ENCODE measurements around the gene CWC27. TPM values are rescaled to one million over a fixed set of nuclear protein-coding genes. Genes with fewer than 3 reads are reported as not detected.

CWC27 gene
- total RNA-seq, 4 donors from 2014 or later, result 8.8 to 38.1 (median 17.6) TPM

GRCh38 chr5:64978546-64978945 is 209.8 kb downstream of the CWC27 start:
- Histone ChIP-seq H3K4me1 (no peaks in the 10 kb centered on the region), H3K4me3 (no peak overlapping the region), H3K9me3 (no peaks in the 10 kb centered on the region), H3K27me3 (no peaks in the 10 kb centered on the region), H3K36me3 (peaks cover 0 to 53% (median 0%) of the 10 kb centered on the region in 3 donors), H3K27ac (no peak overlapping the region)
- TF ChIP-seq CTCF (IDR thresholded peaks at IDR 0.05) (no peak), EP300 (IDR thresholded peaks at IDR 0.05) (no peak), POLR2A (IDR thresholded peaks at IDR 0.05) (no peak)
- WGBS, 2 donors, result 71 to 75% methylated on average over 2 of the region's 2 CpGs
- no peak for DNase-seq (ENCODE audit: low spot score in 2 of 2)

GRCh38 chr5:64979531-64979930 is 210.8 kb downstream of the CWC27 start:
- H3K27me3 ChIP-seq, result no peaks in the 10 kb centered on the region
- TF ChIP-seq POLR2A (IDR thresholded peaks at IDR 0.05), result no peak
- TF ChIP-seq EP300 (IDR thresholded peaks at IDR 0.05), result no peak
- no peak for TF ChIP-seq CTCF (IDR thresholded peaks at IDR 0.05)
- H3K36me3 ChIP-seq, result peaks cover 0 to 52% (median 0%) of the 10 kb centered on the region in 3 donors
- H3K9me3 ChIP-seq, result no peaks in the 10 kb centered on the region
- H3K4me3 ChIP-seq, result no peak overlapping the region
- H3K4me1 ChIP-seq, result no peaks in the 10 kb centered on the region
- no peak for DNase-seq (ENCODE audit: low spot score in 2 of 2)
- H3K27ac ChIP-seq, result no peak overlapping the region
- 60% methylated on average over 3 of the region's 3 CpGs for WGBS, 2 donors

- Histone ChIP-seq H3K9me3 (no peaks in the 10 kb centered on the region), H3K4me1 (no peaks in the 10 kb centered on the region), H3K4me3 (no peak overlapping the region), H3K27ac (no peak overlapping the region), H3K27me3 (no peaks in the 10 kb centered on the region), H3K36me3 (peaks cover 0 to 49% (median 0%) of the 10 kb centered on the region in 3 donors)
- DNase-seq (ENCODE audit: low spot score in 2 of 2), result no peak
- 95 to 98% methylated on average over 2 of the region's 2 CpGs for whole genome bisulfite sequencing, 2 donors
- TF ChIP-seq EP300 (IDR thresholded peaks at IDR 0.05), result no peak
- TF ChIP-seq CTCF (IDR thresholded peaks at IDR 0.05), result no peak
- no peak for TF ChIP-seq POLR2A (IDR thresholded peaks at IDR 0.05)
These were observed 211.4 kb downstream of the CWC27 start for GRCh38 chr5:64980176-64980575.

- 87 to 91% methylated on average over 1 of the region's 1 CpG for WGBS, 2 donors
- Histone ChIP-seq H3K36me3 (peaks cover 0 to 42% (median 0%) of the 10 kb centered on the region in 3 donors), H3K4me1 (no peaks in the 10 kb centered on the region), H3K27me3 (no peaks in the 10 kb centered on the region), H3K9me3 (peaks cover 0 to 9% (median 2%) of the 10 kb centered on the region in 4 donors), H3K27ac (no peak overlapping the region), H3K4me3 (no peak overlapping the region)
- DNase-seq (ENCODE audit: low spot score in 2 of 2), result no peak
- no peak for TF ChIP-seq EP300 (IDR thresholded peaks at IDR 0.05)
- TF ChIP-seq CTCF (IDR thresholded peaks at IDR 0.05), result no peak
- no peak for TF ChIP-seq POLR2A (IDR thresholded peaks at IDR 0.05)
These were observed 219.0 kb downstream of the CWC27 start for GRCh38 chr5:64987768-64988167.

- no peak overlapping the region for H3K4me3 ChIP-seq
These were observed 240.5 kb downstream of the CWC27 start for GRCh38 chr5:65009207-65009606.

More at GRCh38 chr5:65009207-65009606, 240.5 kb downstream of the CWC27 start:
- peaks cover 0 to 4% (median 0%) of the 10 kb centered on the region in 3 donors for H3K36me3 ChIP-seq
- no peak for TF ChIP-seq EP300 (IDR thresholded peaks at IDR 0.05)
- no peak for TF ChIP-seq POLR2A (IDR thresholded peaks at IDR 0.05)
- TF ChIP-seq CTCF (IDR thresholded peaks at IDR 0.05), result no peak
- no peak overlapping the region for H3K27ac ChIP-seq
- no peaks in the 10 kb centered on the region for H3K27me3 ChIP-seq
- H3K4me1 ChIP-seq, result no peaks in the 10 kb centered on the region
- no peaks in the 10 kb centered on the region for H3K9me3 ChIP-seq
- 100% methylated on average over 1 of the region's 1 CpG for WGBS, 2 donors
- no peak for DNase-seq (ENCODE audit: low spot score in 2 of 2)
